OCI-LY1 (cell line): ENCODE data around the gene ROBO1.

Experiments used
- H2AFZ ChIP-seq: fragments of 200-600 bp; sonication (generic), shearing (Covaris generic); 2 replicates; pipeline ENCODE4 v1.6.0; 2014; ENCODE audit warnings: antibody characterized with exemption, mild to moderate bottlenecking, low read length
- H3F3A ChIP-seq: fragments of 200-600 bp; sonication (generic), shearing (Covaris generic); 2 replicates; pipeline ENCODE4 v1.6.0; 2014; ENCODE audit warnings: mild to moderate bottlenecking, antibody characterized with exemption, low read length, moderate library complexity; ENCODE audit not compliant: insufficient read depth
- H3K27ac ChIP-seq: fragments of 200-600 bp; sonication (generic); 2 replicates; pipeline ENCODE4 v1.5.1; 2014; ENCODE audit warnings: low read length, mixed run types, mild to moderate bottlenecking, low read depth; ENCODE audit not compliant: poor library complexity, severe bottlenecking
- H3K27me3 ChIP-seq: fragments of 200-600 bp; sonication (generic); 2 replicates; pipeline ENCODE4 v1.6.0; 2014; ENCODE audit warnings: antibody characterized with exemption, mild to moderate bottlenecking, low read length, moderate library complexity; ENCODE audit not compliant: insufficient read depth
- H3K36me3 ChIP-seq: fragments of 200-600 bp; sonication (generic); 2 replicates; pipeline ENCODE4 v1.6.1; 2014; ENCODE audit warnings: mild to moderate bottlenecking, antibody characterized with exemption, low read length, moderate library complexity, mixed read lengths; ENCODE audit not compliant: insufficient read depth
- H3K4me1 ChIP-seq: fragments of 200-600 bp; sonication (generic); 2 replicates; pipeline ENCODE4 v1.5.1; 2014; ENCODE audit warnings: mild to moderate bottlenecking, low read length, moderate library complexity; ENCODE audit not compliant: insufficient read depth, severe bottlenecking
- H3K4me2 ChIP-seq: fragments of 200-600 bp; sonication (generic), shearing (Covaris generic); 2 replicates; pipeline ENCODE4 v1.6.1; 2014; ENCODE audit warnings: low read length
- H3K4me3 ChIP-seq: fragments of 200-600 bp; sonication (generic); 2 replicates; pipeline ENCODE4 v1.5.1; 2014; ENCODE audit warnings: low read length, low read depth, mild to moderate bottlenecking, mixed read lengths; ENCODE audit not compliant: poor library complexity, severe bottlenecking
- H3K79me2 ChIP-seq: fragments of 200-600 bp; shearing (Covaris generic); 2 replicates; pipeline ENCODE4 v1.6.1; 2016; ENCODE audit warnings: mixed run types, low read length, mixed read lengths; ENCODE audit not compliant: insufficient read depth
- H3K9ac ChIP-seq: fragments of 200-600 bp; sonication (generic), shearing (Covaris generic); 2 replicates; pipeline ENCODE4 v1.6.1; 2014; ENCODE audit warnings: mild to moderate bottlenecking, low read length, mixed read lengths
- H3K9me2 ChIP-seq: fragments of 200-600 bp; sonication (generic), shearing (Covaris generic); 2 replicates; pipeline ENCODE4 v1.6.1; 2014; ENCODE audit warnings: low read depth, mild to moderate bottlenecking, low read length, mixed read lengths
- H3K9me3 ChIP-seq: fragments of 200-600 bp; shearing (Covaris generic); 2 replicates; pipeline ENCODE4 v1.6.1; 2014; ENCODE audit warnings: low read length, mixed read lengths
- H4K20me1 ChIP-seq: fragments of 200-600 bp; sonication (generic), shearing (Covaris generic); 2 replicates; pipeline ENCODE4 v1.6.0; 2016; ENCODE audit warnings: mild to moderate bottlenecking, low read length; ENCODE audit not compliant: insufficient read depth
- CTCF ChIP-seq: fragments of 200-600 bp; sonication (generic), shearing (Covaris generic); IDR thresholded peaks from 2 replicates; pipeline ENCODE4 v1.5.1; 2017; ENCODE audit warnings: mild to moderate bottlenecking, antibody characterized with exemption, low read length, moderate library complexity, mixed read lengths
- EZH2 ChIP-seq: fragments of 200-600 bp; sonication (generic), shearing (Covaris generic); IDR thresholded peaks from 2 replicates; pipeline ENCODE4 v1.8.0; 2017; ENCODE audit warnings: borderline replicate concordance, mixed run types, mild to moderate bottlenecking, antibody characterized with exemption, low read length, moderate library complexity, mixed read lengths

The ROBO1 gene

GRCh38 chr3:79039192-79039591, 728.6 kb downstream of the ROBO1 start:
- H4K20me1 ChIP-seq: no peaks in the 10 kb centered on the region
- no peak overlapping the region for H3K4me2 ChIP-seq
- TF ChIP-seq CTCF (no peak), EZH2 (no peak)
- no peaks in the 10 kb centered on the region for H3K36me3 ChIP-seq
- H3K9ac ChIP-seq: no peak overlapping the region
- no peak overlapping the region for H3K27ac ChIP-seq
- no peak overlapping the region for H3K4me3 ChIP-seq
- H3K79me2 ChIP-seq: no peaks in the 10 kb centered on the region
- H3K9me3 ChIP-seq: no peaks in the 10 kb centered on the region
- no peaks in the 10 kb centered on the region for H3K4me1 ChIP-seq
- H3K9me2 ChIP-seq: no peaks in the 10 kb centered on the region
- H3K27me3 ChIP-seq: no peaks in the 10 kb centered on the region
- H2AFZ ChIP-seq: no peak overlapping the region
- no peaks in the 10 kb centered on the region for H3F3A ChIP-seq

GRCh38 chr3:79038636-79039035, 729.2 kb downstream of the ROBO1 start:
- Histone ChIP-seq H3K27me3 (no peaks in the 10 kb centered on the region), H3K4me1 (no peaks in the 10 kb centered on the region), H3K79me2 (no peaks in the 10 kb centered on the region), H3F3A (no peaks in the 10 kb centered on the region), H3K36me3 (no peaks in the 10 kb centered on the region), H3K27ac (no peak overlapping the region), H2AFZ (no peak overlapping the region), H4K20me1 (no peaks in the 10 kb centered on the region), H3K4me3 (no peak overlapping the region), H3K9ac (no peak overlapping the region), H3K9me3 (no peaks in the 10 kb centered on the region), H3K4me2 (no peak overlapping the region), H3K9me2 (no peaks in the 10 kb centered on the region)
- TF ChIP-seq EZH2 (no peak), CTCF (no peak)

DNA sequence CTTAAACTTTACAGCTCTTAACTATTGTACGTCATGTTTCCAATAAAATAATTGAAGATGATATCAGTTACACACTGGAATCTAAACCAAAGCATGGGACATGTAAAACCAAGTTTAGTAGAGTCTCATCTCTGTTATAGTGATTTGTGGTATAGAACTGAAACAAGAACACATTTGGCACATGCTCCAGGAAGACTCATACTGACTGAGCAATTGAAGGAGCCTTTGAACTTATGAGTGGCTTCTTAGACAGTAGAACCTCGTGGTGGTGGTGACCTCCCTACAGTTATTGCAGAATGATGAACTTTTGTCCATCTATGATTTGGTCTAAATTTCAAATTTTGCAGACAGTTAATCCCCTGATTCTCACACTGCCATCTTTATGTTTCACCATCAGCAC, 729.7 kb downstream of the ROBO1 start:
- no peak overlapping the region for H3K27ac ChIP-seq

DNA sequence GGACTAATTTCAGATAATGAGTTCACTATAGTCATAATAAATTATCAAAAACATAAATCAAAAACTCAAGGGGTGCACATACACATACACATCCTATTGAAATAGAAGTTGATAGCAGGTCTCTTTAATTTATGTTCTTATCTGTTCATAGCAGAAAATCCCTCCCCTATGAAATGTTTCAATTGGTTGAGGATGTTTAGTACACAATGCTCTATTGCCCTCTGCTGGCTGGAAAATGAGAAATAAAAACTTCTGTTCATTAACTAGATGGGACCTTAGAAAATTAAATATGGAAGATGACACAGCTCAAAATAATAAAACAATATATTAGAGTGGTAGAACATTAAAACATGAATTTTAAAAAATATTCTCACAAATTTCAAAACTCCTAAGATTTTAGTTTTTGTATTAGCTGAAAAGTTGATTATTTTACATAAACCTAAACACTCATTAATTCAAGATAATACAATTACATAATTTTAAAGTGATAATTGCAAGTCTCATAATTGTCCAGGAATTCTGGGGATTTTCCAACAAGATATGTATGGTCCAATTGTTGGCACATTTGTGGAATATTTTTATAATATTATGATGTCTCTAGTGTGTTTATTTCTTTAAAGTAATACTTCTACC, 735.0 kb downstream of the ROBO1 start:
- Histone ChIP-seq H4K20me1 (no peaks in the 10 kb centered on the region), H3K27ac (no peak overlapping the region)

More for the DNA sequence above, 729.7 kb downstream of the ROBO1 start:
- no peak overlapping the region for H3K4me2 ChIP-seq
- H3F3A ChIP-seq: no peaks in the 10 kb centered on the region
- H2AFZ ChIP-seq: no peak overlapping the region
- no peaks in the 10 kb centered on the region for H3K9me2 ChIP-seq
- no peaks in the 10 kb centered on the region for H3K27me3 ChIP-seq
- no peaks in the 10 kb centered on the region for H3K36me3 ChIP-seq
- no peaks in the 10 kb centered on the region for H3K9me3 ChIP-seq
- no peak overlapping the region for H3K4me3 ChIP-seq
- H3K9ac ChIP-seq: no peak overlapping the region
- H3K4me1 ChIP-seq: no peaks in the 10 kb centered on the region
- H3K79me2 ChIP-seq: no peaks in the 10 kb centered on the region
- no peaks in the 10 kb centered on the region for H4K20me1 ChIP-seq
- TF ChIP-seq EZH2: no peak

More for the DNA sequence above, 735.0 kb downstream of the ROBO1 start:
- H3K4me1 ChIP-seq: no peaks in the 10 kb centered on the region
- H3K4me2 ChIP-seq: no peak overlapping the region
- no peak overlapping the region for H2AFZ ChIP-seq
- H3K9me3 ChIP-seq: no peaks in the 10 kb centered on the region
- H3K9me2 ChIP-seq: no peaks in the 10 kb centered on the region
- no peak overlapping the region for H3K9ac ChIP-seq
- H3K79me2 ChIP-seq: no peaks in the 10 kb centered on the region
- no peak overlapping the region for H3K4me3 ChIP-seq
- no peaks in the 10 kb centered on the region for H3K36me3 ChIP-seq
- H3K27me3 ChIP-seq: no peaks in the 10 kb centered on the region
- TF ChIP-seq CTCF (peak; percentile 59), EZH2 (no peak)
- no peaks in the 10 kb centered on the region for H3F3A ChIP-seq
